ENCODE data around the gene KRTAP10-11.
"Not testable (repeated sequence)": the region's sequence is repeated elsewhere in the genome, so short reads cannot be mapped to it uniquely, and the experiment has no call there.

Gene KRTAP10-11

GRCh38 chr21:44657635-44658540, 11.7 kb downstream of the KRTAP10-11 start, which contains the start of gene KRTAP12-3:
Gene KRTAP12-3 (plus strand): TSS chr21:44657932. CDS start chr21:44657980, 48 bp downstream.
- Histone ChIP-seq H3K36me3 (replicated peaks; ENCODE audit: insufficient read depth, low read length) (no peaks in the 10 kb centered on the region), H3K79me2 (ENCODE audit: low read length) (no peaks in the 10 kb centered on the region), H3K4me3 (ENCODE audit: low read length) (peak within 1 kb of the TSS; percentile 21; the same call in 1 of the 2 replicates), H3K9ac (ENCODE audit: low read length) (no peak within 1 kb of the TSS), H3K9me2 (replicated peaks; ENCODE audit: insufficient read depth, low read length) (no peaks in the 10 kb centered on the region), H3K27me3 (replicated peaks; ENCODE audit: insufficient read depth, low read length) (peaks cover 78% of the 10 kb centered on the region), H3K4me2 (ENCODE audit: low read depth, low read length) (peak within 1 kb of the TSS; percentile 33), H3K27ac (ENCODE audit: low read length) (no peak within 1 kb of the TSS), H3K9me3 (replicated peaks; ENCODE audit: insufficient read depth, low read length) (no peaks in the 10 kb centered on the region), H3F3A (ENCODE audit: insufficient read depth, low read length) (no peaks in the 10 kb centered on the region), H2AFZ (ENCODE audit: low read length) (peak within 1 kb of the TSS; percentile 12; the same call in 1 of the 2 replicates), H3K4me1 (ENCODE audit: low read length) (no peaks in the 10 kb centered on the region), H4K20me1 (ENCODE audit: insufficient read depth, low read length) (no peaks in the 10 kb centered on the region)
- TF ChIP-seq, protein P1, sequence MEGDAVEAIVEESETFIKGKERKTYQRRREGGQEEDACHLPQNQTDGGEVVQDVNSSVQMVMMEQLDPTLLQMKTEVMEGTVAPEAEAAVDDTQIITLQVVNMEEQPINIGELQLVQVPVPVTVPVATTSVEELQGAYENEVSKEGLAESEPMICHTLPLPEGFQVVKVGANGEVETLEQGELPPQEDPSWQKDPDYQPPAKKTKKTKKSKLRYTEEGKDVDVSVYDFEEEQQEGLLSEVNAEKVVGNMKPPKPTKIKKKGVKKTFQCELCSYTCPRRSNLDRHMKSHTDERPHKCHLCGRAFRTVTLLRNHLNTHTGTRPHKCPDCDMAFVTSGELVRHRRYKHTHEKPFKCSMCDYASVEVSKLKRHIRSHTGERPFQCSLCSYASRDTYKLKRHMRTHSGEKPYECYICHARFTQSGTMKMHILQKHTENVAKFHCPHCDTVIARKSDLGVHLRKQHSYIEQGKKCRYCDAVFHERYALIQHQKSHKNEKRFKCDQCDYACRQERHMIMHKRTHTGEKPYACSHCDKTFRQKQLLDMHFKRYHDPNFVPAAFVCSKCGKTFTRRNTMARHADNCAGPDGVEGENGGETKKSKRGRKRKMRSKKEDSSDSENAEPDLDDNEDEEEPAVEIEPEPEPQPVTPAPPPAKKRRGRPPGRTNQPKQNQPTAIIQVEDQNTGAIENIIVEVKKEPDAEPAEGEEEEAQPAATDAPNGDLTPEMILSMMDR (IDR thresholded peaks at IDR 0.05; ENCODE audit: low read length): no peak
- no peak for TF ChIP-seq EZH2 (optimal IDR thresholded peaks at IDR 0.05; ENCODE audit: low read depth, low read length)
- no peak for TF ChIP-seq EZH2phosphoT487 (IDR thresholded peaks at IDR 0.05; ENCODE audit: low read length)
- DNase-seq: peak; percentile 58

DNA sequence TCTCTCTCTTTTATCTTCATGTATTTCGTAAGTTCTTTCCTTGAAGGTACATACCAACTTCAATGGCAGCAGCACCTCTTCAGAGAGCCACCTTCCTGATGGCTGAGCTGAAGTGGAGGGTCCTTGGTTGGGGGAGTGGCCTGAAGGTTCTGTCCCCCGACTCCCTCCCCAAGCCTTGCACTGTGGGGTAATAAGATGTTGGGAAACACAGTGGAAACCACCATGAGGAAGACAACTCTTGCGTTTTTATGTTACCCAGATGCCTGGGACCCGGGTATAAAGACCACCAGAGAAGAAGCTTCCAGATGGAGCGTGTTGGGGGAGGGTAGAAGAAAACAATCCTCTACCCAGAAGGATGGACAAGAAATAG, 12.3 kb downstream of the KRTAP10-11 start:
- Histone ChIP-seq H3K9me2 (replicated peaks; ENCODE audit: insufficient read depth, low read length) (no peaks in the 10 kb centered on the region), H3K36me3 (replicated peaks; ENCODE audit: insufficient read depth, low read length) (no peaks in the 10 kb centered on the region), H3K4me2 (ENCODE audit: low read depth, low read length) (no peak overlapping the region), H3K79me2 (ENCODE audit: low read length) (no peaks in the 10 kb centered on the region), H3K27me3 (replicated peaks; ENCODE audit: insufficient read depth, low read length) (peaks cover 78% of the 10 kb centered on the region), H3K4me1 (ENCODE audit: low read length) (no peaks in the 10 kb centered on the region), H4K20me1 (ENCODE audit: insufficient read depth, low read length) (no peaks in the 10 kb centered on the region), H2AFZ (ENCODE audit: low read length) (no peak overlapping the region), H3K9me3 (replicated peaks; ENCODE audit: insufficient read depth, low read length) (no peaks in the 10 kb centered on the region), H3K27ac (ENCODE audit: low read length) (no peak overlapping the region), H3K4me3 (ENCODE audit: low read length) (no peak overlapping the region), H3F3A (ENCODE audit: insufficient read depth, low read length) (no peaks in the 10 kb centered on the region), H3K9ac (ENCODE audit: low read length) (no peak overlapping the region)
- no peak for DNase-seq
- TF ChIP-seq EZH2 (optimal IDR thresholded peaks at IDR 0.05; ENCODE audit: low read depth, low read length) (no peak), EZH2phosphoT487 (IDR thresholded peaks at IDR 0.05; ENCODE audit: low read length) (no peak)
- TF ChIP-seq, protein P1 (IDR thresholded peaks at IDR 0.05; ENCODE audit: low read length): no peak

GRCh38 chr21:44658913-44659595, 12.8 kb downstream of the KRTAP10-11 start:
- H3K9ac ChIP-seq (ENCODE audit: low read length): no peak overlapping the region
- no peak overlapping the region for H2AFZ ChIP-seq (ENCODE audit: low read length)
- no peaks in the 10 kb centered on the region for H4K20me1 ChIP-seq (ENCODE audit: insufficient read depth, low read length)
- no peak overlapping the region for H3K27ac ChIP-seq (ENCODE audit: low read length)
- H3K36me3 ChIP-seq (replicated peaks; ENCODE audit: insufficient read depth, low read length): no peaks in the 10 kb centered on the region
- peaks cover 78% of the 10 kb centered on the region for H3K27me3 ChIP-seq (replicated peaks; ENCODE audit: insufficient read depth, low read length)
- H3K9me2 ChIP-seq (replicated peaks; ENCODE audit: insufficient read depth, low read length): no peaks in the 10 kb centered on the region
- DNase-seq: no peak
- H3K4me1 ChIP-seq (ENCODE audit: low read length): no peaks in the 10 kb centered on the region
- H3K4me2 ChIP-seq (ENCODE audit: low read depth, low read length): no peak overlapping the region
- no peaks in the 10 kb centered on the region for H3K79me2 ChIP-seq (ENCODE audit: low read length)
- TF ChIP-seq EZH2phosphoT487 (IDR thresholded peaks at IDR 0.05; ENCODE audit: low read length) (no peak), EZH2 (optimal IDR thresholded peaks at IDR 0.05; ENCODE audit: low read depth, low read length) (no peak)
- TF ChIP-seq, protein P1 (IDR thresholded peaks at IDR 0.05; ENCODE audit: low read length): no peak
- no peaks in the 10 kb centered on the region for H3F3A ChIP-seq (ENCODE audit: insufficient read depth, low read length)
- no peak overlapping the region for H3K4me3 ChIP-seq (ENCODE audit: low read length)
- no peaks in the 10 kb centered on the region for H3K9me3 ChIP-seq (replicated peaks; ENCODE audit: insufficient read depth, low read length)

DNA sequence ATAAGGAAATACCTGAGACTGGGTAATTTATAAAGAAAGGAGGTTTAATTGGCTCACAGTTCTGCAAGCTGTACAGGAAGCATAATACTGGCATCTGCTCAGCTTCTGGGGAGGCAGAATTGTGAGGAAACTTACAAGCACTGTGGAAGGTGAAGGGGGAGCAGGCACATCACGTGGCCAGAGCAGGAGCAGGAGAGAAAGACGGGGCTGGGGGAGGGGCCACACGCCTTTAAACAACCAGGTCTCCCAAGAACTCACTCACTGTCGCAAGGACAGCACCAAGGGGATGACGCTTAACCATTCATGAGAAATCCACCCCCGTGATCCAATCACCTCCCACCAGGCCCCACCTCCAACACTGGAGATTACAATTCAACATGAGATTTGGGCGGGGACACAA, 15.4 kb downstream of the KRTAP10-11 start:
- not testable (repeated sequence) for H2AFZ ChIP-seq (ENCODE audit: low read length); H3K4me1 ChIP-seq (ENCODE audit: low read length); H3K36me3 ChIP-seq (replicated peaks; ENCODE audit: insufficient read depth, low read length); H3K9ac ChIP-seq (ENCODE audit: low read length); H3K4me2 ChIP-seq (ENCODE audit: low read depth, low read length); H3K9me3 ChIP-seq (replicated peaks; ENCODE audit: insufficient read depth, low read length); H3K9me2 ChIP-seq (replicated peaks; ENCODE audit: insufficient read depth, low read length); H3K79me2 ChIP-seq (ENCODE audit: low read length); DNase-seq; H3F3A ChIP-seq (ENCODE audit: insufficient read depth, low read length); H3K4me3 ChIP-seq (ENCODE audit: low read length); H4K20me1 ChIP-seq (ENCODE audit: insufficient read depth, low read length); H3K27ac ChIP-seq (ENCODE audit: low read length)
- peaks cover 86% of the 10 kb centered on the region for H3K27me3 ChIP-seq (replicated peaks; ENCODE audit: insufficient read depth, low read length)

Data from MM.1S (cell line).